GM21526 (cell line): ENCODE results near the gene PLD1.
"Not testable (repeated sequence)": the region's sequence is repeated elsewhere in the genome, so short reads cannot be mapped to it uniquely, and the experiment has no call there.

ENCODE experiments used
- ATAC-seq: cut with Tn5 transposase; IDR thresholded peaks from one replicate; pipeline ENCODE4 v1.9.1; 2021; ENCODE audit warnings: moderate library complexity; ENCODE audit not compliant: unreplicated experiment, low FRiP score

The PLD1 gene

GRCh38 chr3:171749124-171749523, 61.2 kb downstream of the PLD1 start:
- no peak for ATAC-seq

DNA sequence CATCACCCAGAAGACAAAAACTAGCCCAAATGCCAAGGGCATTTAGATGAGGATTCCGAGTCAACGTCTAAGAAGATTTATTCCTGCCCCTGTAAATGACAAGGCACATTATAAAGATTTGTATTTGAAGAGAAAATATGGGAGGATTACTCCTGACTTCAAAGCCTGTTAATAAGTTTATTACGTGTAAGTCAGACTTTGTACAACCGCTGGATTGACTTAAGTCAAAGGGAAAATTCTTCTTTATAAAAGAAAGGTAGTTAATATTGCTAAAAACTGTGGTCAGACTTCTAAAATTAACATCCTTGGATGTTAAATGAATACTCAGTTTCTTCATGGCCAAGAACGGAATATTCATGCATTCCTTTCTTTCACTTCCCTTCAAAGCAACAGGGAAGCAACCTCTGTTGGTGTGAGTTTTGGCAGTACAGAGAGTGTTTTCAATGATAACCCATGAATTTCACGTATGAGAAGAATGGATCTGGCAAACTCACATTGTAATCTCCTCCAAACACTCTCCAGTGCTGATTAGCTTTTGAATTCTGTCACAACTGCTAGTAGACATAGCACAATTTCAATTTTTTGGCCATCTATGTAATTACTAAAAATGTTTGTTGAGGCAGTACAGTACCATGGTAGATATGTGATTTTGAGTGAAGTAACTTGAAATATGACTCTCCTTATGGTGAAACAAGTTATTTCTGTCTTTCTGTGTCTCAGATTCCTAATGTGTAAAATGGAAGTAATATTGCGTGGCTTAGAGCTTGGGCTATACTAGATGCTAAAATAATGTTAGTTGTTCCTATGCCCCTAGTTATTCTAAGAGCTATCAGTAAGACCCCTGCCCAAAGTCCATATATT, 62.0 kb downstream of the PLD1 start:
- no peak for ATAC-seq

GRCh38 chr3:171747223-171747920, 62.9 kb downstream of the PLD1 start:
- ATAC-seq: no peak

DNA sequence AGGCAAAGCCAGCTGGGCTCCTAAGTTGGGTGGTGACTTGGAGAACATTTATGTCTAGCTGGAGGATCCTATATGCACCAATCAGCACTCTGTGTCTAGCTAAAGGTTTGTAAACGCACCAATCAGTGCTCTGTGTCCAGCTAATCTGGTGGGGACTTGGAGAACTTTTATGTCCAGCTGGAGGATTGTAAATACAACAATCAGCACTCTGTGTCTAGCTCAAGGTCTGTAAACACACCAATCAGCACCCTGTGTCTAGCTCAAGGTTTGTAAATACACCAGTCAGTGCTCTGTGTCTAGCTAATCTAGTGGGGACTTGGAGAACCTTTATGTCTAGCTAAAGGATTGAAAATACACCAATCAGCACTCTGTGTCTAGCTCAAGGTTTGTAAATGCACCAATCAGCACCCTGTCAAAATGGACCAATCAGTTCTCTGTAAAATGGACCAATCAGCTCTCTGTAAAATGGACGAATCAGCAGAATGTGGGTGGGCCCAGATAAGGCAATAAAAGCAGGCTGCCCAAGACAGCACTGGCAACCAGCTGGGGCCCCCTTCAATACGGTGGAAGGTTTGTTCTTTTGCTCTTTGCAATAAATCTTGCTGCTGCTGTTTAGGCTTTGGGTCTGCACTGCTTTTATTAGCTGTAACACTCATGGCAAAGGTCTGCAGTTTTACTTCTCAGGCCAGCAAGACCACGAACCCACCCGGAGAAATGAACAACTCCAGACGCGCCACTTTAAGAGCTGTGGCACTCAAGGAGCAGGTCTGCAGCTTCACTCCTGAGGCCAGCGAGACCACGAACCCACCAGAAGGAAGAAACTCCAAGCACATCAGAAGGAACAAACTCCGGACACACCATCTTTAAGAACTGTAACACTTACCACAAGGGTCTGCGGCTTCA, 63.7 kb downstream of the PLD1 start:
- not testable (repeated sequence) for ATAC-seq

DNA sequence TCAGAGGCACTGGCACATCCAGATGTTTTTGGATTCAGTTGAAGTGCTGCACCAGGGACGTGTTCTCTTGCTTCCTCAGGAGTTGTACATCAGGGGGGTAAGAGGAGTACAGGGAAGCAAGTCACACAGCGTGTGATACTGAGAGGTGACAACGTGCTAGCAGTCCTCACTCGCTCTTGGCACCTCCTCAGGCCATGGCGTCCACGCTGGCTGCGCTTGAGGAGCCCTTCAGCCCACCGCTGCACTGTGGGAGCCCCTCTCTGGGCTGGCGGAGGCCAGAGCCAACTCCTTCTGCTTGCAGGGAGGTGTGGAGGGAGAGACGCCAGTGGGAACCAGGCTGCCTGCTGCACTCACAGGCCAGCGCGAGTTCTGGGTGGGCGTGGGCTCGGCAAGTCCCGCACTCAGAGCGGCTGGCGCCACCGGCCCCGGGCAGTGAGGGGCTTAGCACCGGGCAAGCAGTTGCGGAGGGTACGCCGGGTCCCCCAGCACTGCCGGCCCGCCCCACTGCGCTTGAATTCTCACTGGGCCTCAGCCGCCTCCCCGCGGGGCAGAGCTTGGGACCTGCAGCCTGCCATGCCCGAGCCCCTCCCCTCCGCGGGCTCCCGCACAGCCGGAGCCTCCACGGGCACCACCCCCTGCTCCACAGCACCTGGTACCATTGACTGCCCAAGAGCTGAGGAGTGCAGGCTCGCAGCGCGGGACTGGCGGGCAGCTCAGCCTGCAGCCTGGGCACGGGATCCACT, 64.5 kb downstream of the PLD1 start:
- no peak for ATAC-seq

DNA sequence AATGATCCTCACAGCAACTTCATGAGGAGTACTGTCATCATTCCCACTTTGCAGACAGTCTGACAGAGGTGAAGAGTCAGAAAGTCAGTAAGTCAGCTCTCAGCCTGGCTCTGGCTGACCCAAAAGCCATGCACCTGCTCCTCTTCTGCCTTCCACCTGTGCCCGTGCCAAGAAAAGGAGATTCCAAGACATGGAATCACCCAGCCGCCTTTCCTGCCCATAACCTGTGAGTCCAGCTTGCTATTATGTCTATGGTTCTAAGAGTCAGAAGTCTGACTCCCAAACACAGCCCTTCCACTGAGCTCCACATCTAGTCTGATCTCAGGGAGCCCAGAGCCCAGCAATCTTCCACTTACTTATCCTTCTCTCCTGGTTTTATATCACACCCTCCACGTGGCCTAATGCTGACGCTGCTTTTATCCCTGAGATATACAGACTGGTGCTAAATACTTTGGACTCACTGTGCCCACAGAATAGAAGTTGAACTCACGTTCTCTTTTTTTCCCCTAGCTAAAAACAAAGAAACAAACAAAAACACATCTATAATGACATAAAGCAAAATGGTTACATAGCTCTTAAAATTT, 66.0 kb downstream of the PLD1 start:
- no peak for ATAC-seq

- no peak for ATAC-seq
Observed at GRCh38 chr3:171743327-171744157, 66.7 kb downstream of the PLD1 start.

- ATAC-seq: no peak
Observed at GRCh38 chr3:171741377-171741776, 68.9 kb downstream of the PLD1 start.

DNA sequence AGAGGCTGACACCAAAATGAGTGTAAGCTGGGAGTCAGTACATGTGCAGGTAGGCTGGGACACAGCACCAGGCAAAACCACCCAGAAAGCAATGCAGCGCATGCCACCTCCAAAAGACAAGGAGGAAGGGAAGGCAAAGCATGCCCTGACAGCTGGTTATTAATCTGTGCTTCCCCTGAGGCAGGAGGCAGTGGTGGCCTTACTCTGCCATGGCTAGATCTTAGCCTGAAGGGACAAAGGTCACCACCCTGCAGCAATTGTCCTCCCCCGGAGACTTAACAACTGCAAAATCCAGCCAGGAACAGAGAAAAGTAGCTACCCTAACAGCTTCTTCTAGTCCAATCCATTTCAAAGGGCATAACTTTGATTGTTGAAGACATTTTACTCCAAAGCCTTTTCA, 73.7 kb downstream of the PLD1 start:
- ATAC-seq: no peak

- no peak for ATAC-seq
Observed at GRCh38 chr3:171733561-171733960, 76.7 kb downstream of the PLD1 start.

- no peak for ATAC-seq
Observed at GRCh38 chr3:171732756-171733155, 77.5 kb downstream of the PLD1 start.

GRCh38 chr3:171731691-171732090, 78.6 kb downstream of the PLD1 start:
- no peak for ATAC-seq

DNA sequence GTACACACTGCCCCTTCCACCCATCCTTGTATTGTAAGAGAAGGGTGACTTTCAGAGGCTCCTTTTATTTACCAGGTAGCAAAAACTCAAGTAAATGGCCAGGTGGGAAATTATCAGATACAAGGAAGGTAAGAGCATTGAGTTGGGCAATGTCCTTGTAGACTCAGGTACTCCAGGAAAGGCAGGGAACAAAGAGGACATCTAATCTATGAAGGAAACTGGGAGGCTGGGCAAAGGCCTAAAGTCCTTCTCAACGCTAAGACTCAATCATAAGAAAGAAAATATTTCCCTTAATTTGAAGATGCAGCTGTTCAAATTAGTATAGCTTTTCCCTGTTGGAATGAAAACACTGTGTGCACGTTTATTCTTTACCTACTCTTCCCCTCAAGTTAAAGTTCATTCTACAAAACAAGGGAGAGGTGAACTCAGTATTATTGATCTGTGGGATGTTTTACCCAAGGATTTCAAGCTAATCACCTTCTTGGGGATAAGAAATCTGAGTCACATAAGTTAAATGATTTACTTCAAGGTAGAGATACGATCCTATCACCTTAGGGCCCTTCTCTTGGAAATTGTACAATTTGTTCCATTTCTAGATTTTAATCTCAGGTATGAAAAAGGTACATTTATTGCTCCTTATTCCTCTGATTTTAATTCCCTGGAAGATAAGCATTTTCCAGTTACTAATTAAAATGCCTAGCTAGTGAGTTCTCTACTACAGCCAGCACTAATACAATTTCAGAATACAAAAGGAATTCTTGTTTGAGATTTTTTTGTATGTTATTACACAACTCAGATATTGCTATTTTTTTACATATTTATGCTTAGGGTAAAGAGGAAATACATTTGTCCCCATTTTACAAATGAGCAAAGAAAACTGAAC, 80.6 kb downstream of the PLD1 start:
- no peak for ATAC-seq

GRCh38 chr3:171727288-171727687, 83.0 kb downstream of the PLD1 start:
- ATAC-seq: no peak

GRCh38 chr3:171718493-171719185, 91.6 kb downstream of the PLD1 start:
- no peak for ATAC-seq

DNA sequence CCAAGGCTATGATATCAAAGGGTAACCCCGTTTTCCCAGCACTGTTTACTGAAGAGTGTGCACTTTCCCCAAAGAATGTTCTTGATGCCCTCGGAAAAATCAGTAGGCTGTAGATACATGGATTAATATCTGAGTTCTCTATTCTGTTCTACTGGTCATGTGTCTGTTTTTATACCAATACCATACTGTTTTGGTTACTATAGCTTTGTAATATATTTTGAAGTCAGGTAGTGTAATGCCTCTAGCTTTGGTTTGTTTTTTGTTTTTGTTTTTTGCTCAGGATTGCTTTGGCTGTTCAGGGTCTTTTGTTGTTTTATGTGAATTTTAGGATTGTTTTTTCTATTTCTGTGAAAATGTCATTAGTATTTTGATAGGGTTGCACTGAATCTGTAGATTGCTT, 95.1 kb downstream of the PLD1 start:
- no peak for ATAC-seq

DNA sequence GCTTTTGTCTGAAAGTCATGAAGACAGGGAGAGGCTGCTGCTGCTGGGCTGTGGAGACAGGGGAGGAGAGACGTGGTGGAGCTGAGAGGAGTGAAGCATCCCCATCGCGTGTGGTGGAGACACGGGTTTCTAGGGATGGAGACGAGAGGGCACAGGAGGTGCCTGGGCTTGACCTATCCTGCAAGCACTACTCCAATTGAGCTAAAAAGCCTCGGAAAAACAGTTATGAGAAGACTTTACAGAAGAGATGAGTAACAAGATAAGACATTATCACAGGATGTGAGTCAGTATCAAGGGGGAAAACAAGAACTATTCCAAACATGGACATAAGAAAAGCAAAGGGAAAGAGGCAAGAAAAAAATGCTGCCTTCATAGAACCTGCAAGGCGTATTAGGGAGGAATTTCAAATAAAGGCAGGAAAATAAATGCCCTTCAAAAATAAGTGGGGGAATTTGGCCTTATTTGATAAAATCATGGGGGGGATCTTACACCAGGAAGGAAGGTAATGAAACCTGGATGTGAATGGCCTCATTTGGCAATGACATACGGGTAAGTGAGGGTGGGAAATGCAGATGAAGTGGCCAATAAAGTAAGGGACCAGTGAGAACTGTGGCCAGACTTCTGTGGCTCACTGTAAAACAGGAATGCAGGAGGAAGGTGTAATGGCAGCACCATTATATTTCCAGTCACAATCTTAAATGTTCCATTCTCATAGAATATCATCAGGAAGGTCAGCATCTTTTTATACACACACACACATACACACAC, 97.9 kb downstream of the PLD1 start:
- no peak for ATAC-seq
